H7 (cell line): ENCODE data around the gene RTKN. TPM values are rescaled to one million over a fixed set of nuclear protein-coding genes. Genes with fewer than 3 reads are reported as not detected.
"Not testable (repeated sequence)": the region's sequence is repeated elsewhere in the genome, so short reads cannot be mapped to it uniquely, and the experiment has no call there.

ENCODE experiments used
- DNase-seq: peaks from one replicate; pipeline ENCODE4 v3.0.0; 2012
- H3K27me3 ChIP-seq: 2 replicates; pipeline ENCODE4 v1.6.0; 2011; ENCODE audit warnings: mild to moderate bottlenecking, low read length; ENCODE audit not compliant: control insufficient read depth, insufficient read depth
- H3K36me3 ChIP-seq: replicated peaks from 2 replicates; pipeline ENCODE4 v1.5.1; 2011; ENCODE audit warnings: low read length; ENCODE audit not compliant: control insufficient read depth, insufficient read depth
- H3K4me3 ChIP-seq: 2 replicates; pipeline ENCODE4 v1.5.1; 2011; ENCODE audit warnings: low read depth, mild to moderate bottlenecking, control low read depth, low read length, moderate library complexity; ENCODE audit not compliant: insufficient read depth
- total RNA-seq: library from RNA; depleted of rRNA; stranded (reverse); fragments of >200 nt; shearing (Covaris generic); gene quantifications from 2 replicates; pipeline ENCODE4 v1.2.3, GENCODE V29; 2014; rRNA removed

Gene RTKN, protein sequence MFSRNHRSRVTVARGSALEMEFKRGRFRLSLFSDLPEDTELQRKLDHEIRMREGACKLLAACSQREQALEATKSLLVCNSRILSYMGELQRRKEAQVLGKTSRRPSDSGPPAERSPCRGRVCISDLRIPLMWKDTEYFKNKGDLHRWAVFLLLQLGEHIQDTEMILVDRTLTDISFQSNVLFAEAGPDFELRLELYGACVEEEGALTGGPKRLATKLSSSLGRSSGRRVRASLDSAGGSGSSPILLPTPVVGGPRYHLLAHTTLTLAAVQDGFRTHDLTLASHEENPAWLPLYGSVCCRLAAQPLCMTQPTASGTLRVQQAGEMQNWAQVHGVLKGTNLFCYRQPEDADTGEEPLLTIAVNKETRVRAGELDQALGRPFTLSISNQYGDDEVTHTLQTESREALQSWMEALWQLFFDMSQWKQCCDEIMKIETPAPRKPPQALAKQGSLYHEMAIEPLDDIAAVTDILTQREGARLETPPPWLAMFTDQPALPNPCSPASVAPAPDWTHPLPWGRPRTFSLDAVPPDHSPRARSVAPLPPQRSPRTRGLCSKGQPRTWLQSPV
- 93.4 and 107 TPM in 2 replicates for total RNA-seq

- DNase-seq = peak; percentile 97
- H3K36me3 ChIP-seq = peaks cover 2% of the 10 kb centered on the region
- H3K4me3 ChIP-seq = peak within 1 kb of the TSS; percentile 98
- no peaks in the 10 kb centered on the region; the same call in 1 of the 2 replicates for H3K27me3 ChIP-seq
Observed at GRCh38 chr2:74441690-74442482, at the start of gene RTKN. TSS of gene RTKN (minus strand) at chr2:74441937. CDS start at chr2:74441816, 121 bp downstream.

GRCh38 chr2:74489906-74490305 is 48.2 kb upstream of the RTKN start:
- H3K27me3 ChIP-seq = no peaks in the 10 kb centered on the region; the same call in 1 of the 2 replicates
- DNase-seq = no peak

DNA sequence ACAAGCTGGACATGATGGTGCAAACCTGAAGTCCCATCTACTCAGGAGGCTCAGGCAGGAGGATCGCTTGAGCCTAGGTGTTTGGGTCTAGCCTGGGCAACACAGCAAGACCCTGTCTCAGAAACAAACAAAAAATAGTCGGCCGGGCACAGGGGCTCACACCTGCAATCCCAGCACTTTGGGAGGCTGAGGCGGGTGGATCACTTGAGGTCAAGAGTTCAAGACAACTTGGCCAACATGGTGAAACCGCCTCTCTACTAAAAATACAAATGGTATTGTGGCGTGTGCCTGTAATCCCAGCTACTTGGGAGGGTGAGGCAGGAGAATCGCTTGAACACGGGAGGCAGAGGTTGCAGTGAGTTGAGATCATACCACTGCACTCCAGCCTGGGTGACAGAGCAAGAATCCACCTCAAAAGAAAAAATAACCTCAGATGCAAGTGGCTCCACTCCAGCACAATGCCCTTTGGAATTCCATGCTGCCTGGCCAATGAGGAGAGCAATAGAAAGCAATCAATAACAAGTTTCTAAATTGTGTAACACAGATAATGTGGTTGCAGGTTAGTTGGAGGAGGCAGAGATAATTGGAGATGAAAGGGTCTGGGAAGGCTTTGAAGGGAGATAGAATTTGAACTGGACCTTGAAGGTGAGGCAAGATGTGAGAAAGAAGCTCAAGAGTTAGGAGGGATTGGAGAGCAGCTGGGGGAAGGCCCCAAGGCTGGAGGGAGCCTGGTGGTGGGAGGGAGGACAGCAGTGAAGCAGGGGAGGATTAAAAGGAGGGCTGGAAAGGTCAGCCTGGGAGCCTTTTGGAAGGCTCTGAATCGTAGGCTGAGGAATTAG is 47.1 kb upstream of the RTKN start:
- Histone ChIP-seq H3K4me3 (no peak overlapping the region), H3K36me3 (peaks cover 22% of the 10 kb centered on the region), H3K27me3 (no peaks in the 10 kb centered on the region)
- DNase-seq = no peak

More at GRCh38 chr2:74489906-74490305, 48.2 kb upstream of the RTKN start:
- Histone ChIP-seq H3K36me3 (peaks cover 22% of the 10 kb centered on the region), H3K4me3 (no peak overlapping the region)

DNA sequence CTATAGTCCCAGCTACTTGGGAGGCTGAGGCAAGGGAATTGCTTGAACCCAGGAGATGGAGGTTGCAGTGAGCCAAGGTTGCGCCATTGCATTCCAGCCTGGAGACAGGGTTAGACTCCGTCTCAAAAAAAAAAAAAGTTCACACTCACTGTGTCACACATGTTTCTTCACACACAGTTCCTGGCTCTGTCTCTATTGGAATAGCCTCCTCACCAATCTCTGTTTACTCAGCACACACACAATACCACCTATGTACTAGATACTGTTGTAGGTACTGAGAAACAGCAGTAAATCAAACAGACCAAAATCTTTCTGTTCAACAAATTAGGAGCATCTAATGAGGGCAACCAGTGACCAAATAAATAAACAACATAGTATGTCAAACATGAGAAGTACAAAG is 44.4 kb upstream of the RTKN start:
- Histone ChIP-seq H3K36me3 (peaks cover 11% of the 10 kb centered on the region), H3K4me3 (no peak overlapping the region), H3K27me3 (no peaks in the 10 kb centered on the region; the same call in 1 of the 2 replicates)
- no peak for DNase-seq

DNA sequence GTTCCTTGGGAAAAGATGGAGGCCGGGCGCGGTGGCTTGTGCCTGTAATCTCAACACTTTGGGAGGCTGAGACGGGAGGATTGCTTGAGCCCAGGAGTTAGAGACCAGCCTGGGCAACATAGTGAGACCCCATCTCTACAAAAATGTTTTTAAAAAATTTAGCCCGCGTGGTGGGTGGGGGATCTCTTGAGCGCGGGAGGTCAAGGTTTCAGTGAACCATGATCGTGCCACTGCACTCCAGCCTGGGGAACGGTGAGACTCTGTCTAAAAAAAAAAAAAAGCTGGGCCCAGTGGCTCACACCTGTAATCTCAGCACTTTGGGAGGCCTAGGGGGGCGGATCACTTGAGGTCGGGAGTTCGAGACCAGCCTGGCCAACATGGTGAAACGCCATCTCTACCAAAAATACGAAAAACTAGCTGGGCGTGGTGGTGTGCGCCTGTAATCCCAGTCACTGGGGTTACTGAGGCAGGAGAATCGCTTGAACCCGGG is 42.0 kb upstream of the RTKN start:
- not testable (repeated sequence) for H3K36me3 ChIP-seq, H3K27me3 ChIP-seq, DNase-seq
- peak overlapping the region; percentile 93 for H3K4me3 ChIP-seq

GRCh38 chr2:74482801-74483674 is 41.3 kb upstream of the RTKN start, which contains the start of the genes CCDC142 and TTC31:
TSS of gene CCDC142 (minus strand) at chr2:74482998. CDS start at chr2:74482837, 161 bp downstream.
TSS of gene TTC31 (plus strand) at chr2:74483081. CDS start at chr2:74483096, 15 bp downstream.
- H3K36me3 ChIP-seq = peaks cover 7% of the 10 kb centered on the region
- H3K4me3 ChIP-seq = peak within 1 kb of the TSS; percentile 93
- peak; percentile 94 for DNase-seq
- no peaks in the 10 kb centered on the region; the same call in 1 of the 2 replicates for H3K27me3 ChIP-seq

- H3K27me3 ChIP-seq = no peaks in the 10 kb centered on the region; the same call in 1 of the 2 replicates
- peaks cover 7% of the 10 kb centered on the region for H3K36me3 ChIP-seq
- peak overlapping the region; percentile 93 for H3K4me3 ChIP-seq
- DNase-seq = peak; percentile 83
Observed at GRCh38 chr2:74481961-74482800, 40.4 kb upstream of the RTKN start.

DNA sequence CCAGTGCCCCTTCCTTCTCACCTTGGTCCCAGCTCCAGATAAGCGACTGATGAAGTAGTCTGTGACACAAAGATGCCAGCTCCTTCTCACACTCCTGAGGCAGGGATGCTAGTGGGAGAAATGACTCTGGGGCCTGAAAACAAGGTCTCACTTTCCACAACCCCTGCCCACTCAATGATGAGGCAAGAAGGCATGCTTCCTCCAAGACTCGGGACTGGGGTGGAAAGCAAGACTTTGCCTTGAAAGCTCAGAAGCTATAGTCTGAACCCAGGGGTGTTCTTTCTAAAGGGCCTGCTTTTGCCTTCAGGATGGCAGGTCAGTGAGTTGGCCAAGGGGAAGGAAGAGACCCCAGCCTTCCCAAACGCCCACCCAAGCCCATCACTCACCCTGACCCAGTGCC is 39.7 kb upstream of the RTKN start:
- no peaks in the 10 kb centered on the region; the same call in 1 of the 2 replicates for H3K27me3 ChIP-seq
- peak overlapping the region; percentile 93 for H3K4me3 ChIP-seq
- no peak for DNase-seq
- peaks cover 7% of the 10 kb centered on the region for H3K36me3 ChIP-seq

GRCh38 chr2:74474899-74475298 is 33.2 kb upstream of the RTKN start:
- peak; percentile 68 for DNase-seq
- Histone ChIP-seq H3K27me3 (no peaks in the 10 kb centered on the region), H3K4me3 (no peak overlapping the region), H3K36me3 (peaks cover 8% of the 10 kb centered on the region)

DNA sequence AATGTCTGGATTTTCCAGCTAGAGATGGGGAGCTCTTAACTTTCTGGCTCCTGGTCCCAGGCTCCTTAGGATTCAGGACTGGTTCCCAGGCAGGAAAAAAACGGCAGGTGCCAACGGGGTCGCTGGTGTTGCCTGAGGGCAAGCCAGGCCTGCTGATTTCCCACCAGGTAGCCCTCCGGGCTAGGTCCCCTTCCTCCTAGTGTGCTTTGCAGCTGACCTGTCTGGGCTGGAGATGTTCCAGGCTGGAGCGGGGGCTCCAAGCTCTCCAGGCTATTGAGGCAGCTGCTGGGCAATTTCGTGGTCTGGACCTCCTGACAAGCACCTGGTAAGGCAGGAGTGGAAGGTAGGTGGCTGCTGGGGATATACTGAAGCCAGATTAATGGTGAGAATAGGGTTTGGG is 32.7 kb upstream of the RTKN start:
- no peak for DNase-seq
- Histone ChIP-seq H3K27me3 (no peaks in the 10 kb centered on the region), H3K4me3 (no peak overlapping the region), H3K36me3 (peaks cover 8% of the 10 kb centered on the region)

DNA sequence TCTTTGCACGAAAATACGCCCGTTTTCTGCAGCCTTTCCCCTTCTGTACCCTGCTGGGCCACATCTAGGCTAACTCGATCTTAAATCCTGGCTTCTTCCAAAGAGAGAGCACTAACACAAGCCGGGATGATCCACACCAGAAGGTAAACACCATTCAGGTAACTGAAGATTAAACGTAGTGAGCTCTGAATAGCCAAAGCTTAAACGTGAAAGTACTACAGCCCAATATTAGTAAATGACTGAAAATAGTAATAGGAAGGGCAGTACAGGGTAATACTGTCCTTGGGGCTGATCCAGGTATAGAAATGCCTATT is 31.2 kb upstream of the RTKN start:
- Histone ChIP-seq H3K36me3 (peaks cover 8% of the 10 kb centered on the region), H3K27me3 (no peaks in the 10 kb centered on the region), H3K4me3 (peak overlapping the region; percentile 87)
- no peak for DNase-seq

DNA sequence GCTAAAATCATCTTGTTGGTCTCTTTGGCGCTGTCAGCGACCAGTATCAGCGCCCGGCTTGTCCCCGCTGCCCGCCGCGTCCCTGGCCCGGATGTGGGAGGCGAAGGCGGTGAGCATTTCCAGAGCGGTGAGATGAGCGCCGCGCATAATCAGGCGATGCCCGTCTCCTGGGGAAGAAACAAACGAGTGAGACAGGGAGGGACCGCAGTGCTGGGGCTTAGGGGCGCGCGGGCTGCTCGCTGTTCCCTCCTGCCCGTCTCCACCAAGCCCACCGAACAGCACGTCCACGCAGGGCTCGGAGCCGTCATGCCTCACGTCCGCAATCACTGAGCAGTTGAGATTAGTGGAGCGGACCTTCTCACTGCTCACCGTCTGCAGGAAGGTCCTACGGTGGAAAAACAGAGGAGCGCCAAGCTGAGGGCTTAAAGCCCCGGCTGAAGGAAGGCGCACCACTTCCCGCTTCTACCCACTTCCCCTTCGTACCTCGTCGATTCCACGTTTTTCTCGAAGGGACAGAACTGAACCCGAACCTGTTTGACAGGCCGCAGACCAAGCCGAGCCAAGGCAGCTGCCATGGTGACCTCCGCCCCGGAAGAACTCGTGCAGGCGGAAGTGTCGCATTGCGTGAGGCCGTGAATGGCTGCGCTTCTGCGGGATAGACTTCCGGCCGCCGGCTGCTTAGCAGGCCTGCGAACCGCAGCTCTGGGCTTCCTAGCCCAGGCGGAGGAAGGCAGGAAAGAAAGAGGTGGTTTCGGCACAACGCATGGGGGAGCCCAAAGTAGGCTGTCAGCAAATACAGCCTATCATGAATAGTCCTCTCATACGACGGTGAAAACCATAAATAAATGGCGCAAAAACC is 30.6 kb upstream of the RTKN start, which contains the start of gene MRPL53:
TSS of gene MRPL53 (minus strand) at position 595 of the 859 bp plus-strand sequence. CDS start at position 575, 20 bp downstream.
- peak within 1 kb of the TSS; percentile 87 for H3K4me3 ChIP-seq
- H3K27me3 ChIP-seq = no peaks in the 10 kb centered on the region
- peak; percentile 90 for DNase-seq

More for the DNA sequence above, 30.6 kb upstream of the RTKN start, which contains the start of gene MRPL53:
- H3K36me3 ChIP-seq = peaks cover 8% of the 10 kb centered on the region
